BJ (cell line): ENCODE results near the gene GLYATL3. TPM values are rescaled to one million over a fixed set of nuclear protein-coding genes. Genes with fewer than 3 reads are reported as not detected.
"Not testable (repeated sequence)": the region's sequence is repeated elsewhere in the genome, so short reads cannot be mapped to it uniquely, and the experiment has no call there.

Experiments used
- CTCF ChIA-PET: fragments of 350-600 bp; formaldehyde crosslinking; extraction: SDS; loops from one replicate; lab custom pipeline; 2021; ENCODE audit warnings: antibody characterized with exemption, inconsistent platforms; lab: Yijun Ruan, JAX
- POLR2A ChIA-PET: fragments of 300-600 bp; sonication (Branson Sonifier 250); formaldehyde crosslinking; extraction: SDS; loops from one replicate; lab custom pipeline; 2021; ENCODE audit warnings: antibody characterized with exemption; lab: Charles Lee
- DNase-seq: peaks from one replicate; pipeline ENCODE4 v3.0.0-alpha.2; 2011; ENCODE audit warnings: low read depth
- H3K27me3 ChIP-seq: 2 replicates; pipeline ENCODE4 v1.6.0; 2011; ENCODE audit warnings: low read length; ENCODE audit not compliant: control insufficient read depth, insufficient read depth
- H3K36me3 ChIP-seq: 2 replicates; pipeline ENCODE4 v1.5.1; 2011; ENCODE audit warnings: low read length; ENCODE audit not compliant: control insufficient read depth, insufficient read depth
- H3K4me3 ChIP-seq: 2 replicates; pipeline ENCODE4 v1.5.1; 2011; ENCODE audit warnings: low read depth, mild to moderate bottlenecking, control low read depth, low read length
- CTCF ChIP-seq: IDR thresholded peaks from 2 replicates; pipeline ENCODE4 v1.5.1; 2011; ENCODE audit warnings: low read depth, mild to moderate bottlenecking, control low read depth, inconsistent platforms, low read length, moderate library complexity; ENCODE audit not compliant: insufficient read depth
- polyA plus RNA-seq: library from polyadenylated mRNA; depleted of rRNA; stranded (reverse); fragments of >200 nt; gene quantifications from 2 replicates; pipeline ENCODE4 v1.2.3, GENCODE V29; 2011

GLYATL3 gene
- polyA plus RNA-seq, 1 experiment: not detected

GRCh38 chr6:49479308-49479970 is 20.3 kb upstream of the GLYATL3 start:
- no peak for DNase-seq
- CTCF ChIA-PET: interaction anchor here (0.9 kb wide), 1 partner anchor 15 kb away, joined by 3 read pairs; no protein-coding TSS in a partner anchor
- POLR2A ChIA-PET: no interaction called here

GRCh38 chr6:49481846-49482245 is 17.9 kb upstream of the GLYATL3 start:
- H3K36me3 ChIP-seq, H3K4me3 ChIP-seq, CTCF ChIA-PET, POLR2A ChIA-PET, DNase-seq, H3K27me3 ChIP-seq: not testable (repeated sequence)

More at GRCh38 chr6:49479308-49479970, 20.3 kb upstream of the GLYATL3 start:
- Histone ChIP-seq H3K27me3 (no peaks in the 10 kb centered on the region), H3K4me3 (no peak overlapping the region), H3K36me3 (no peaks in the 10 kb centered on the region)
- no peak for TF ChIP-seq CTCF

- POLR2A ChIA-PET, H3K36me3 ChIP-seq, H3K4me3 ChIP-seq, H3K27me3 ChIP-seq, DNase-seq, CTCF ChIA-PET: not testable (repeated sequence)
Measured at GRCh38 chr6:49483380-49483779, 16.3 kb upstream of the GLYATL3 start.

- POLR2A ChIA-PET: no interaction called here
- CTCF ChIA-PET: no interaction called here
Measured at GRCh38 chr6:49490633-49491032, 9.1 kb upstream of the GLYATL3 start.

GRCh38 chr6:49497304-49497703 is 2.4 kb upstream of the GLYATL3 start:
- POLR2A ChIA-PET: no interaction called here
- CTCF ChIA-PET: no interaction called here
- H3K36me3 ChIP-seq: no peaks in the 10 kb centered on the region

More at GRCh38 chr6:49490633-49491032, 9.1 kb upstream of the GLYATL3 start:
- DNase-seq: no peak
- Histone ChIP-seq H3K36me3 (no peaks in the 10 kb centered on the region), H3K4me3 (no peak overlapping the region), H3K27me3 (no peaks in the 10 kb centered on the region)
- no peak for TF ChIP-seq CTCF

GRCh38 chr6:49499126-49499525 is 597 bp upstream of the GLYATL3 start:
- no peaks in the 10 kb centered on the region for H3K27me3 ChIP-seq
- H3K4me3 ChIP-seq: no peak overlapping the region
- POLR2A ChIA-PET: no interaction called here
- TF ChIP-seq CTCF: no peak
- DNase-seq: no peak
- CTCF ChIA-PET: interaction anchor here (1.0 kb wide), 1 partner anchor 9 kb away, joined by 3 read pairs; no protein-coding TSS in a partner anchor
- no peaks in the 10 kb centered on the region for H3K36me3 ChIP-seq

More at GRCh38 chr6:49497304-49497703, 2.4 kb upstream of the GLYATL3 start:
- DNase-seq: no peak
- Histone ChIP-seq H3K27me3 (no peaks in the 10 kb centered on the region), H3K4me3 (no peak overlapping the region)
- no peak for TF ChIP-seq CTCF
